Activated T-helper 17 cell treated with anti-CD3 and anti-CD28 coated beads, Interleukin-2, amount 50 U/mL, for 72 hours (primary cell): ENCODE results near the gene TGM1. TPM values are rescaled to one million over a fixed set of nuclear protein-coding genes. Genes with fewer than 3 reads are reported as not detected.
A peak's percentile ranks its signal among the peaks of the same experiment; 100 is the strongest.

ENCODE experiments used
- ATAC-seq: fragments of 150-1000 bp; cut with Tn5 transposase; replicated peaks from 2 replicates; pipeline ENCODE4 v1.10.0; 2021; ENCODE audit warnings: mild to moderate bottlenecking, moderate library complexity
- H3K27ac Mint-ChIP-seq: one replicate; pipeline ENCODE4 v1.8.0; 2022; ENCODE audit warnings: mixed read lengths
- H3K27me3 Mint-ChIP-seq: one replicate; pipeline ENCODE4 v1.8.0; 2022; ENCODE audit warnings: mixed read lengths
- H3K36me3 Mint-ChIP-seq: one replicate; pipeline ENCODE4 v1.8.0; 2022; ENCODE audit warnings: low read depth, mild to moderate bottlenecking, mixed read lengths
- H3K4me1 Mint-ChIP-seq: one replicate; pipeline ENCODE4 v1.8.0; 2022; ENCODE audit warnings: mixed read lengths
- H3K4me3 Mint-ChIP-seq: one replicate; pipeline ENCODE4 v1.8.0; 2022; ENCODE audit warnings: mild to moderate bottlenecking, mixed read lengths
- H3K9me3 Mint-ChIP-seq: one replicate; pipeline ENCODE4 v1.8.0; 2022; ENCODE audit warnings: mixed read lengths
- total RNA-seq, 2 donors: library from RNA; stranded (reverse); gene quantifications; one replicate each; pipeline ENCODE4 v1.2.3, GENCODE V29; 2022

Gene TGM1
- 10 to 100 TPM; 16.1 to 18.2 TPM for total RNA-seq

DNA sequence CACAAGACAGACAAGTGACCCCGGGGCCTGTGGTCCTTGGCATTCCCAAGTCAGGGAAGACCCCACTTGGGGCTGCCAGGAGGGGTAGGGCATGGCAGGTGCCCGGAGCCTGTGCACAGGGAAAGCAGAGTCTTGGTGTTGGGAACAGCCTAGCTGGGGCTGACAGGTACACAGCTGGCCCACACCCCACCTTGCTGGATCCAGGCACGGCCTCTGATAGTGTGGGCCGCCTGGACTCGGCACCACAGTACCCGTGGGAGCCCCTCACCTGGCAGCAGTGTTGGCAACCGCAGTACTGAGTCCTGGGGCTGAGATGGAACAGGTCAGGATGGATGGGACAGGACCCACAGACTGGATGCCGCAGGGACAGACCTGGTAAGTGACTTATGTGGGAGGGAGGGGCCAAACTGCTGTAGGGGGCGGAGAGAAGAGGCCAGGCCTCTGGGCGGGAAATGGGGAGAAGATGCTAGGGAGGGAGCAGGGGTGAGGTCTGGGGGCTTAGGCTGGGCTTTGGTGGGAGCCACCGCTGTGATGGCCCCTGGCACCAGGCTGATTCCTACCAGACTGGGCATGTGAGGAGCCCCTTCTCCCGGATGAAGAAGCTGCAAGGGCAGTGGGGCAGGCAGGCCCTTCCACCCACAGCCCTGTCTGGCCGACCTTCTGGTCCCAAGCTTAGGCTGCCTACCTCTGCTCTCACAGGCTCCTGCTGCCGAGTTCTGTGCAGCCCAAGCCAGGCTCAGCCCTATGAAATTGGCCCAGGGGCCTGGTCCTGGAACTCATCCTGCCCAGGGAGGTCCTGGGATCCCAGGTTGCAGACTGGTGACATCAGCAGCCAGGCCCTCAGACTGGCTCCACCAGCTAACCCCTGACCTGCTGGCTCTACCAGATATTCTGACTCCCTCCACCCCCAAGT lies at the start of gene TGM1:
TGM1 (minus strand) TSS at position 357 of the 913 bp plus-strand sequence. CDS start 825 bp downstream, outside the sequence.
- Mint-ChIP-seq H3K27me3 (no peaks in the 10 kb centered on the region), H3K36me3 (peaks cover 28% of the 10 kb centered on the region), H3K27ac (no peak within 1 kb of the TSS), H3K4me3 (no peak within 1 kb of the TSS), H3K4me1 (peaks cover 4% of the 10 kb centered on the region), H3K9me3 (no peaks in the 10 kb centered on the region)
- ATAC-seq: no peak

DNA sequence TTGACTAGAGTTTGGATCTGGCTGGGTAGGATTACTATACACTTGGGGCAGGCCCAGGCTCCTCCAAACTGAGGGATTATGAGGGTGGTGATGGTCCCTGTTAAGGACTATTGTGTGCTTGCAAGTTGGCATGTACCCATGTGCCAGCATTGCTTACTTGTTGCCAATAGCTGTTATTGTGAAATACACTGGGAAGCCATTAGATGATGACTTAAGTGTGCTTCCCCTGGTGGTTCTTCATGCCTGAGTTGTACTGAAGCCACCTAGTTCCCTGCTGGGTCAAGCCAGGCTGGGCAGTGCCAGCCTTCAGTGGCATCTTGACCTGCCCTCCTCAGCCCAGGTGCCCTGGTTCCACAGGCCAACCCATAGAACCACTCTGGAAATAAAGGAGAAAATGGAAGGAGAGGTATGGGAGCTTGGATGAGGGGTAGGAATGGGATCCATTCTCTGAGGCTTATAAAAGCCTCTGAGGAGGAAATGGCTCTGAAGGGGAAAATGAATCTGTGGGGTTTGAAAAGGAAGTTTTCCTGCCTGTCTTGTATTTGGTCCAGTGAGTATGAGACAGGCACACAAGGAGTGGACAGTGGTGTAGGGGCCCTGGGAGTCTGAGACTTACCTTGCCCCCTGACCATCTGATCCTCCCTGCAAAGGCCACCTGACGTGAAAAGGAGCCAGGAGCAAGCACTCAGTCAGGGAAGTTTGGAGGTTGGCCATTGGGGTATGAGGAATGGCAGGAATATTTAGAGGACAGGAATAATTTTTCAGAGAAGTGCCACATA lies 49.0 kb upstream of the TGM1 start:
- no peak for ATAC-seq
- H3K27ac Mint-ChIP-seq: peak overlapping the region; percentile 86

DNA sequence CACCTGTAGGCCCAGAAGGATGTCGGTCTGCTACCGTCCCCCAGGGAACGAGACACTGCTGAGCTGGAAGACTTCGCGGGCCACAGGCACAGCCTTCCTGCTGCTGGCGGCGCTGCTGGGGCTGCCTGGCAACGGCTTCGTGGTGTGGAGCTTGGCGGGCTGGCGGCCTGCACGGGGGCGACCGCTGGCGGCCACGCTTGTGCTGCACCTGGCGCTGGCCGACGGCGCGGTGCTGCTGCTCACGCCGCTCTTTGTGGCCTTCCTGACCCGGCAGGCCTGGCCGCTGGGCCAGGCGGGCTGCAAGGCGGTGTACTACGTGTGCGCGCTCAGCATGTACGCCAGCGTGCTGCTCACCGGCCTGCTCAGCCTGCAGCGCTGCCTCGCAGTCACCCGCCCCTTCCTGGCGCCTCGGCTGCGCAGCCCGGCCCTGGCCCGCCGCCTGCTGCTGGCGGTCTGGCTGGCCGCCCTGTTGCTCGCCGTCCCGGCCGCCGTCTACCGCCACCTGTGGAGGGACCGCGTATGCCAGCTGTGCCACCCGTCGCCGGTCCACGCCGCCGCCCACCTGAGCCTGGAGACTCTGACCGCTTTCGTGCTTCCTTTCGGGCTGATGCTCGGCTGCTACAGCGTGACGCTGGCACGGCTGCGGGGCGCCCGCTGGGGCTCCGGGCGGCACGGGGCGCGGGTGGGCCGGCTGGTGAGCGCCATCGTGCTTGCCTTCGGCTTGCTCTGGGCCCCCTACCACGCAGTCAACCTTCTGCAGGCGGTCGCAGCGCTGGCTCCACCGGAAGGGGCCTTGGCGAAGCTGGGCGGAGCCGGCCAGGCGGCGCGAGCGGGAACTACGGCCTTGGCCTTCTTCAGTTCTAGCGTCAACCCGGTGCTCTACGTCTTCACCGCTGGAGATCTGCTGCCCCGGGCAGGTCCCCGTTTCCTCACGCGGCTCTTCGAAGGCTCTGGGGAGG lies 47.9 kb upstream of the TGM1 start, which contains the start of gene LTB4R:
LTB4R (plus strand) TSS at position 857 of the 959 bp plus-strand sequence. CDS start 4,150 bp downstream, outside the sequence.
- peak; percentile 81 for ATAC-seq
- H3K4me1 Mint-ChIP-seq: peaks cover 52% of the 10 kb centered on the region
- peak within 1 kb of the TSS; percentile 87 for H3K4me3 Mint-ChIP-seq
- H3K27ac Mint-ChIP-seq: peak within 1 kb of the TSS; percentile 86
- peaks cover 36% of the 10 kb centered on the region for H3K36me3 Mint-ChIP-seq
- no peaks in the 10 kb centered on the region for H3K27me3 Mint-ChIP-seq
- no peaks in the 10 kb centered on the region for H3K9me3 Mint-ChIP-seq

More for the DNA sequence above, 49.0 kb upstream of the TGM1 start:
- Mint-ChIP-seq H3K27me3 (no peaks in the 10 kb centered on the region), H3K4me1 (peaks cover 53% of the 10 kb centered on the region), H3K9me3 (no peaks in the 10 kb centered on the region), H3K36me3 (peaks cover 25% of the 10 kb centered on the region), H3K4me3 (peak overlapping the region; percentile 87)

DNA sequence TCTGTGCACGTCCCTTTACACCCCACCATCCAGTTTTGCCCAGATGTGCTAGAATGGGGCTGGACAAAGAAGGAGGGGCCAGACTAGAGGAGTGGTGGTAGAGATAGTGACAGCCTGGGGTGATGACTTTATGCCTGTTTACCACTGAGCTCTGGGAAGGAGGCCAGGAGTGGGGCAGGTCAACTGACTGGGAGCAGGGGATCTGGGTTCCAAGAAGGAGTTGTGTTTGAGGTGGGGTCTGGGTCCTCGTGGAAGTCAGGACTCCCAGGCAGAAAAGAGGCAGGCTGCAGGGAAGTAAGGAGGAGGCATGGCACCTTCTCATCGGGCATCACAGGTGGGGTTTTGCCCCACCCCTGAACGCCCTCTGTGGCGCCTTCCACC lies 47.3 kb upstream of the TGM1 start:
- H3K36me3 Mint-ChIP-seq: peaks cover 43% of the 10 kb centered on the region
- H3K9me3 Mint-ChIP-seq: no peaks in the 10 kb centered on the region
- peaks cover 52% of the 10 kb centered on the region for H3K4me1 Mint-ChIP-seq
- H3K27ac Mint-ChIP-seq: peak overlapping the region; percentile 50
- peak overlapping the region; percentile 87 for H3K4me3 Mint-ChIP-seq
- no peak for ATAC-seq
- H3K27me3 Mint-ChIP-seq: no peaks in the 10 kb centered on the region

DNA sequence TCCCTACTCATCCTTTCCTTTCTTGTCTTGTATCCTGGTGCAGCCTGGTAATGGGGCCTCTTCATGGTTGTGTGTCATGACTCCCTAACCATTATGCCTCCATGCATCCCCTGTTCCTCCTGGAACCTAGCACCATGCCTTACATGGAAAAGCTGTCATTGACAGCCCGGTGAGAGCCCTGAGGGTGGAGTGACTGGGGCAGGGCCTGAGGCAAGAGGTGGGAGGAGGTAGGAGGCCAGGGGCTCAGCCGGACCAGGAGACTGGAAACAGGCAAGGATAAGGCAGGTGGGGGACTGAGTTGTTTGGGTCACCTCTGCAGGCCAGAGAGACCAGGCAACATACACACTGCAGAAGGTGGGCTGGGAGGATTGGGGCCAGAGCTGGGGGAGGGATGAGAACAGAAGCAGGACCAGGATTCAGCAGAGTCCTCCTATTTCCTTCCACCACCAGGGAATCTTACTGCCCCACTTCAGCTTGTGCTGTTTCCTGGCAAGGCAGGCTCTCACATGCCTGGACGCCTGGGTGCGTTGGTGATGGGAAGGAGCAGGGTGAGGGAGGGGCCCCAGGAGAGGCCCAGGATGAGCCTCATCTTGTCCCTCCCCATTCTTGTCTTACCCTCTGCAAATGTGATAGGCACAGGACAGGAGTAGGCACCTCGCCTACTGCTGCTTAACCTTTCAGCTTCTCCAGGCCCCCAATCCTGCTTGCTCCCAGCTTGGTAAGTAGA lies 46.7 kb upstream of the TGM1 start, which contains the start of gene LTB4R2:
LTB4R2 (plus strand) TSS at position 603 of the 727 bp plus-strand sequence. CDS start 525 bp downstream, outside the sequence.
- Mint-ChIP-seq H3K27ac (peak within 1 kb of the TSS; percentile 51), H3K4me3 (peak within 1 kb of the TSS; percentile 87), H3K36me3 (peaks cover 48% of the 10 kb centered on the region), H3K4me1 (peaks cover 52% of the 10 kb centered on the region), H3K9me3 (no peaks in the 10 kb centered on the region), H3K27me3 (no peaks in the 10 kb centered on the region)
- ATAC-seq: no peak

DNA sequence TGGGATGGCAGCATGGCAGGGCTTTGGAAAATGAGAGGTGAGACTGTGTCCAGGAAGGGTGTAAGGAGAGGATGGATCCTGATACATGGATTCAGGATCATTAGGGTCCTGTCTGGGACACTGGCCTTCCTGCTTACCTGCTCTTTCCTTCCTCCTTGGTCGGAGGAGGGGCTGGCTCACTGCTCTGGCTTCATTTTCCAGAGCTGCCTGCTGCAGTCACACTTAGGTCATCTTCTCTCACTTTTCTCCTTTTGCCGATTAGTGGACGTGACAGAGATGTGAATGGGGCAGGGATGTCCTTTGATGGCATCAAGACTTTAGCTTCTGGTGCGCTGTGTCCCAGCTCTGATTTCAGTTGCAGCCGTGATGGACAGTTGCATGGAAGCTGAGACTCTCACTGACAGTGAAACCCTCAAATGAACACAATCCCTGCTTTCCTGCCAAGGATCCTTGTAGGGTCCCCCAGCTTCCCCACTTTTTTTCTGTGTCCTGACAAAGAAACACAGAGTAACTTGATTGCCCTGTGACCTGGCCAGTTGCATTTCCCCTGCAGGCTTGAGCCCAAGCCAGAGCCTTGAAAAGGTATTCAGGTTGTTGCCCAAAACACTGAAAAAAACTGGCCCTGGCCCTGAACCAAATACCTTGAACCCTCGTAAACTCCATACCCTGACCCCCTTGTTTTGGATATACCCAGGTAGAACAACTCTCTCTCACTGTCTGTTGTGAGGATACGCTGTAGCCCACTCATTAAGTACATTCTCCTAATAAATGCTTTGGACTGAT lies 45.6 kb upstream of the TGM1 start:
- Mint-ChIP-seq H3K27ac (peak overlapping the region; percentile 68), H3K27me3 (no peaks in the 10 kb centered on the region), H3K4me3 (no peak overlapping the region), H3K9me3 (no peaks in the 10 kb centered on the region), H3K36me3 (peaks cover 60% of the 10 kb centered on the region), H3K4me1 (peaks cover 41% of the 10 kb centered on the region)
- ATAC-seq: no peak

DNA sequence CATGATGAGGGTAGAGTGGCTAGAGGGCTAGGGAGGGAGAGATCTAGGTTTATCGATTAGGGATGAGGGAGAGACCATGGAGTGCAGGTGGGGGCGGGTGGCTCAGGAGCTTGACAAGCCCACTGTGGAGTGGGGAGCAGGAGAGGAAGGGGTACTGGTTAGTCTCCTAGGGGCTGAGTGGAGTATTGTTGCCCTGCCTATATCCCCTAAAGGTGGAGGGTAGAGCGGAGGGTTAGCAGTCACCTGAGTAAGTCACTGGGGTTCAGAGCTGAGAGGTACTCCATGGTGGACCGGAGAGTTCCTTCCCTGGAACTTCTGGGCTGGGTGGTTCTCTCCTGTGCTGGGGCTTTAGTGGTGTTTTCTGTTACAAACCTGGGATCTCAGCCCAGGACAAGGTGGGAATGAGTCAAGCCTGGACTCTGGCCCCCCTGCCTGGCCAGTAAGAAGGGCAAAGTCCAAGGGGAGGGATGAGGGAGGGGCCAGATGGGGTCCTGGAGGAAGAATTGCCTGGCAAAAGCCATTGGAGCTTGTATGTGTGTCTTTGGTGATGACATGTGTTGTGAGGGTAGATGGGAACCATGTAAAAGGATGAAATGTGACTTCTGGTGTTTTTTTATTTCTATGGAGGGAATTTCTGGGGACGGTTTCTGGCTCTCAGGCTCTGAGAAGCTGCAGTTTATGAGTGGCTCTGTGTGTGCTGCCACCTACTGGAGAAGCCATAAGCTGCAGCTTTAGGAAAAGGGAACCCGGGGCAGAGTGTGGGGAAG lies 44.8 kb upstream of the TGM1 start, which contains the start of gene CIDEB:
CIDEB (minus strand) TSS at position 403 of the 767 bp plus-strand sequence; CDS start at position 284, 119 bp downstream.
- H3K27ac Mint-ChIP-seq: peak within 1 kb of the TSS; percentile 68
- peak; percentile 27 for ATAC-seq
- H3K9me3 Mint-ChIP-seq: no peaks in the 10 kb centered on the region
- H3K27me3 Mint-ChIP-seq: no peaks in the 10 kb centered on the region
- peaks cover 35% of the 10 kb centered on the region for H3K4me1 Mint-ChIP-seq
- no peak within 1 kb of the TSS for H3K4me3 Mint-ChIP-seq
- H3K36me3 Mint-ChIP-seq: peaks cover 68% of the 10 kb centered on the region

DNA sequence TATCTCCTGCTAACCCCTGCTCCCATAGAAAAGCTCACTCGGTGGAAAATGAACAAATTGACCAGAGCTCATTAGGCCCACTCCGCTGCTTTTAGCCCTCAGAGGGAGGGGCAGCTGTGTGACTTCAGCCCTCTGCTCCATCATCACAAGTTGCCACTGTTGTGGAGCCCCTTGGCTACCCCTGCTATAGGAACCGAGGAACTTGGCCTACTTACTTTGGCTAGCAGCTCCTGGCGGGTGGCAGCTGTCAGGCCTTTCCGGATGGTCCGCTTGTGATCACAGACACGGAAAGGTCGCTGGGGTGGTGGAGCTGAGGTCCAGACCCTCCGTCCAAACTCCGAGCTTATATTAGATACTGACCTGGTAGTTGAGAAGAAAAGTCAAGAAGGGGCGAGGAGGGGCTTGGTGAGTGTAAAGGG lies 44.2 kb upstream of the TGM1 start:
- H3K4me1 Mint-ChIP-seq: peaks cover 29% of the 10 kb centered on the region
- H3K36me3 Mint-ChIP-seq: peaks cover 74% of the 10 kb centered on the region
- no peak for ATAC-seq
- peak overlapping the region; percentile 68 for H3K27ac Mint-ChIP-seq
- no peak overlapping the region for H3K4me3 Mint-ChIP-seq
- H3K9me3 Mint-ChIP-seq: no peaks in the 10 kb centered on the region
- H3K27me3 Mint-ChIP-seq: no peaks in the 10 kb centered on the region

DNA sequence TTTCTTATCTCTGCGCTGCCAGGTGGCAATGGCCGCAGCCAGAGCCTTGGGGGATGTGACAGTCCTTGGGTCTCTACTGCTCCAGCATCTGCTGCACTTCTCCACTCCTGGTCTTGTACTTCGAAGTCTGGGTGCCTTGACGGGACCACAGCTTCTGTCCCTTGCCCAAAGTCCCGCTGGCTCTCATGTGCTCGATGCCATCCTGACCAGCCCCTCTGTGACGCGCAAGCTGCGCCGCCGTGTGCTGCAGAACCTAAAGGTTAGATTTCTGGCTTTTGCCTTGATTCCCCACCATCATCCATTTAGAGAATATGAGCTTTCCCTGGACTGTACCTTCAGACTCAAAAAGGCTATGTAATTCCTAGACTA lies 41.0 kb upstream of the TGM1 start:
- no peak for ATAC-seq
- no peaks in the 10 kb centered on the region for H3K27me3 Mint-ChIP-seq
- no peak overlapping the region for H3K27ac Mint-ChIP-seq
- no peak overlapping the region for H3K4me3 Mint-ChIP-seq
- H3K36me3 Mint-ChIP-seq: peaks cover 89% of the 10 kb centered on the region
- H3K9me3 Mint-ChIP-seq: no peaks in the 10 kb centered on the region
- peaks cover 21% of the 10 kb centered on the region for H3K4me1 Mint-ChIP-seq

DNA sequence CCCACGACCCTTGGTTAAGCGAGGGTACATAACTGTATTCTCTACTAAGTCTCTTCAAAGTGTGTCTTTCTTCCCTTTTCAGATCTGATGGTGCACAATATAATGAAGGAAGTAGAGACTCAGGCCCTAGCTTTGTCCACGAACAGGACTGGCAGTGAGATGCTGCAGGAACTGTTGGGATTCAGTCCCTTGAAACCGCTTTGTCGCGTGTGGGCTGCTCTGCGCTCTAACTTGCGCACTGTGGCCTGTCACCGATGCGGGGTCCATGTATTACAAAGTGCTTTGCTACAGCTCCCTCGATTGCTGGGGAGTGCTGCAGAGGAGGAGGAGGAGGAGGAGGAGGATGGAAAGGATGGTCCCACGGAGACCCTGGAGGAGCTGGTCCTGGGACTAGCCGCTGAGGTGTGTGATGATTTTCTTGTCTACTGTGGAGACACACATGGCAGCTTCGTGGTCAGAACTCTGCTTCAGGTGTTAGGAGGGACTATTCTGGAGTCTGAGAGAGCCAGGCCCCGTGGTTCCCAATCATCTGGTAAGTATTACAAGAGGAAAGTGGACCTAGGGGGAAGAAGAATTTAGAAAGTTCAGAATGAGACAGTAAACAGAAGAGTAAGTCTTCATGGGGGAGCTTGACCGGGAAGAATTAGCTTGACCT lies 37.5 kb upstream of the TGM1 start:
- Mint-ChIP-seq H3K9me3 (no peaks in the 10 kb centered on the region), H3K27me3 (no peaks in the 10 kb centered on the region), H3K36me3 (peaks cover 69% of the 10 kb centered on the region), H3K4me3 (peak overlapping the region; percentile 95), H3K27ac (no peak overlapping the region), H3K4me1 (peaks cover 24% of the 10 kb centered on the region)
- ATAC-seq: no peak

DNA sequence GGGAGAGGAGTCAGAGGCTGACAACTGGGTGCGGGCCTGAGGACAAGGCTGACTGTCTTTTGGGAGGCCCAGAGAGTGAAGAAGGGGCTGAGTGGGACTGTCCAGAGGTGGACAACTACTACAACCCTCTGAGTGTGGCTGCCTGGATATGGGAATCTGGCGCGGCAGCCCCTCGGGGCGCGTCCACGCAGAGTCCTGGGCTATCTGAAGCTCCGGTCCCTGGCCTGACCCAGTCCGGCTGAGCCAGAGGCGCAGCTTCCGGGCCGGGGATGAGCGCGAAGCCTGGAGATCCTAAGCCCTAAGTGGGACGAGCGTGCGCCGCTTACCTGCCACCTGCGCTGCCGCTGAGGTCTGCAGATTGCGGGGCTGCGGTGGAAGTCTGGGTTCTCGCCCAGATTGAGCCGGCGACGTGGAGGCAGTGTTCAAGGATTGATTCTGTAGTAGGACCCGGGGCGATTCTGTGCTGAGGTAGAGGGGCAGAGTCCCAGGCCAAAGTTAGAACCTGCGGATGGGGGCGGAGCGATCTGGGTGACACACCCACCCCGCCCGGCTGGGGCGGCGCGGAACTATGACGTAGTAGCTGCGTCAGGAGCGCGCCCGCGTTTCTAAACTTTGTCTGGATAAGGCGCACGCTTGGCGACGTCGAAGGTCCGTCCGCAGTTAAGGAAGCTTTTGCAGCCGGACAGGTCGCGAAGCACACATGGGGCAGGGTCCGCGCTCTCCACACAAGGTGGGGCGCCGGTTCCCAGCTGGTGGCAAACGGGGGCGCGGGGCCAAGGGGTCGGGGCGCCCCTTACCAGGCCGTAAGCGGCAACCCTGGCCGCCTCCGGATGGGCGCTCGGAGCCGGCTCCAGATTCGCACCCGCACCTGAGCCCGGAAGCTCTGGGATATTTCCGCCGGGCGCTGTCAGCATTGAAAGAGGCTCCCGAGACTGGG lies 36.5 kb upstream of the TGM1 start, which contains the start of the genes DHRS1 and NOP9:
DHRS1 (minus strand) TSS at position 526 of the 937 bp plus-strand sequence. CDS start 674 bp downstream, outside the sequence.
NOP9 (plus strand) TSS at position 596 of the 937 bp plus-strand sequence; CDS start at position 701, 105 bp downstream.
- ATAC-seq: peak; percentile 84

More for the DNA sequence above, 36.5 kb upstream of the TGM1 start, which contains the start of the genes DHRS1 and NOP9:
- Mint-ChIP-seq H3K36me3 (peaks cover 69% of the 10 kb centered on the region), H3K27ac (peak within 1 kb of the TSS; percentile 96), H3K9me3 (no peaks in the 10 kb centered on the region), H3K27me3 (no peaks in the 10 kb centered on the region), H3K4me1 (peaks cover 24% of the 10 kb centered on the region), H3K4me3 (peak within 1 kb of the TSS; percentile 95)
